Stimulated activated CD8-positive, alpha-beta memory T cell treated with anti-CD3 and anti-CD28 coated beads, Interleukin-7, amount 100 ng/mL, for 4 hours (primary cell): ENCODE results near the gene ANKS6.
A peak's percentile ranks its signal among the peaks of the same experiment; 100 is the strongest.

ENCODE experiments used
- DNase-seq, 2 donors: peaks; one replicate each; pipeline ENCODE4 v3.0.0-alpha.2; 2020; ENCODE audit warnings: low read depth in 2 of 2

The ANKS6 gene

DNA sequence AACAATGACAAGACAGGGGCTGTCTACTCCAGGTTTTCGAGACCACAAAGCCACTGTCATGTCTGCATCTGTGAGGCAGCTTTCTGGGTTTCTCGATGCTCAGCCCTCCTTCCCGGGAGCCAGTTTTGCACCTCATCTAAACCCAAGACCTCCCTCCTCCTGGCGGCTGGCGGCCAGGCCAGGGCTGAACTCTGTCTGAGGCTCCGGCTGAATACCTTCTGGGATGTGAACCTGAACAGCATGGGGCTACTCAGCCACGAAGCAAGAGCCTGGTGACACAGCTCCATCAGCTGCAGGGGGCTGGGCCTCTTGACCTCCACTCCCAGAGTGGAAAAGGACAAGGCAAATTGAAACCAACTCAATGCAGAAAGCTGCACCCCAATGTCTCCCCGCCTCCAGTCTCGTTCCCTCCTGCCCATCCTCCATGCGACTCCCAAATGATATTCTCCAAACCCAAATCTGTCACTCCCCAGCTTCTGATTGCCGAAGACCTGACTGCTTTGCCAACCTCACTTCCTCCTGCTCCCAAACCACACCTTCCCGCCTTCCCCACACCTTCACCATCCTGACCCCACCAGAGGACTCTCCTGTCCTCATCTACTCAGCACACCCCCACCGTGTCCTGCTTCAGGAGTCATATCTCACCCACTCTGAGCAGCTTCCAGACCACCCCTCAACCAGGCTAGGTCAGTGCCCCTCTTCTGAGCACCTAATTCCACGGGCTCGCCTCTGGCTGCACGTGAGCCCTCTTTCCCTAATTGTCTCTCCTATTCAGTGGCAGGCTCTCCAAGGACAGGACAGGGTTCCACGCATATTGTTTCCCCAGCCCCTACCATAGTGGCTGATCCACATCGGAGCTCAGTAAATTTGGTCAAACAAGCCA lies 4.5 kb downstream of the ANKS6 start:
- DNase-seq = no peak

GRCh38 chr9:98790842-98791607 lies 5.3 kb downstream of the ANKS6 start:
- DNase-seq = peak in 1 of 2 donors; percentile 28

DNA sequence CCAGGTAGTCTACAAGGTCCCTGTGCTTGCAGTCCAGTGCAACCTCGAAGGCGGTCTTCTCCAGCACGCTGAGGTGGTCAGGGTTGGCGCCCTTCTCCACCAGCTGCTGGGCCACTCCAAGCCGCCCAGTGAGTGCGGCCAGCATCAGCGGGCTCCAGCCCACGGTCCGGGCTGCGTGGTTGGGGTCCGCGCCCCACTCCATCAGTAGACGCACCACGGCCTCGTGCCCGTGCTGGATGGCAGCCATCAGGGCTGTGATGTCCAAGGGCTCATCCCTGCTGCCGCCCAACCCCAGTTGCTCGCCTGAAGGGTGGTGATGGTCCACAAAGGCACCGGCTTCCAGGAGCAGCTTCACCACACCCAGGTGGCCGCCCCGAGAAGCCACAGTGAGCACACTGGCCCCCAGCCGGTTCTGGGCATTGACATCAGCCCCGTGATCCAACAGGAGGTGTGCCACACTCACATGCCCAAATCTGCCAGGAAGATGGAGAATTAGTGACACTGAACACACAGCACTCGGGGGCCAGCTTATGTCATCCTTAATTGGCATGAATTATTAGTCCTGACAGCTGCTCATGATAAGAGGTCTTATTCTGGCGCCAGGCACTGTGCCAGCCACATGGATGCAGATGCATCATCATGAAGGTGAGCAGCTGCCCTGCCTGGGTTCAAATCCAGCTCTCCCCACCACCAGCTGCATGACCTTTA lies 6.1 kb downstream of the ANKS6 start:
- DNase-seq = no peak

GRCh38 chr9:98789483-98790133 lies 6.7 kb downstream of the ANKS6 start:
- no peak for DNase-seq

GRCh38 chr9:98787766-98788335 lies 8.5 kb downstream of the ANKS6 start:
- no peak for DNase-seq

- DNase-seq = no peak
These were observed 9.4 kb downstream of the ANKS6 start for GRCh38 chr9:98786750-98787510.

- no peak for DNase-seq
These were observed 11.2 kb downstream of the ANKS6 start for GRCh38 chr9:98784831-98785806.

- DNase-seq = no peak
These were observed 12.7 kb downstream of the ANKS6 start for GRCh38 chr9:98783518-98784226.

DNA sequence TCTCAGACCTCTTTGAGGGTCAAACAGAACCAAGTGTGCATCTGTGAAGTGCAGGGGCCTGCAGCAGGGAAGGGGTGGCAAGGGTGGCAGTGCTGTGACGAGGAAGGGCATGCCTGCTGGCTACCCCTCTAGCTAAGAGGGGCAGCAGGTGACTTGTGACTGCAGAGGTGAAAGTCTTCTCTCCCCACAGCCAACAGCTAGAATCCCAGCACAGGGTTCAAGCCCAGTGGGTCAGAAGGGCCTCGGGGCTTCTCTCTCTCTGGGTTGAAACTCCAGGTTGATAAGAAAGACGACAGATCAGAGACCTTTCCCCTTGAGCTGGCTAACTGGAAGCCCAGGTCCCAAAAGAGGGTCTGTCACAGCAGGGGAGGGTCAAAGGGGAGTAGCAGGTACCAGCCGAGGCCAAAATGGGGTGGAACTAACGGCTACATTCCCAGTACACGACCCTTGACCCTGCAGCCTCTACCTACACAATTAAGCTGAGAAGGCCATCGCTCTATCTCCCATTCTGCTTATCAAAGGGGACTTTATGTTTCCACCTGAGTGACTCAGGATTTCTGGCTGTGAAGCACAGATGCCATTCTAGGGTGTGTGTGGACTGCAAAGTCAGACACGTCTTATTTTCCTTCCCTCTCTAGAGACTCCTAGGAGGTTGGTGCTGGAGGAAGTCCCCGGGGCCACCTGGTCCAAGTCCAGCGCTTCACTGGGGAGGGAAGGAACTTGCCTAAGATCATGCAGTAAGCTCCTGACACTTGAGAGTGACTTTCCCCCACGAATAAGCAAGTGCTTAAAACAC lies 14.6 kb downstream of the ANKS6 start:
- no peak for DNase-seq

DNA sequence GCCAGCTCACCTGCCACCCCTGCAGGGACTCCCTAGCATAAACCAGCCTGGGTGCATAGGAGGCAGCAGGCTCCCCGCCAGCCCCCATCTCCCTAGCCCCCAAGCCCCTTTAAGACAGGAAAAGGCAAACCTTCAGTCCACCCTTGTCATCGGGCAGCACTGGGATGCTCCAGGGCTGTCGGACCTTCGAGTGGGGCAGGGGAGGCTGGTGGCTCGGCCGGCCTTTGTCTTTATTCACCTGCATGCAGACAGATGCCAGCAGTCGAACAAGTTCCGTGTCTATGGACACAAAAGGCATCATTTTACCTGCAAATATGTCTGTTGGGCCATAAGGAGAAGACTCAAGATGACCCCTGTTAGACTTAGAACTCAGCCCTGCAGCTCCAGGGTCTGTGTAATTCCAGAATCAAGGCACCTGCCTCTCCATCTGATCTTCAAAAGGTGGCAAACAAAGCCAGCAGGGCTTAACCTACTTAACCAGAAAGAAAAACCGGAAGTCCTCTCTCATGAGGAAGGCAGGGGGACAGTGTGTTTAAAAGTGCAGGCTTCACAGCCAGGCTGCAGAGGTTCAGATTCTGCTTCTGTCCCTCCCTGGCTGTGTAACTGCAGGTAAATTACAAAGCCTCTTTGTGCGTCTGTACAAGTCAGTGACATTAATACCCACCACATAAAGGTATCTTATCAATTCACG lies 16.2 kb downstream of the ANKS6 start:
- DNase-seq = no peak

- DNase-seq = no peak
These were observed 17.4 kb downstream of the ANKS6 start for GRCh38 chr9:98778711-98779530.

GRCh38 chr9:98778251-98778650 lies 18.1 kb downstream of the ANKS6 start:
- DNase-seq = no peak

DNA sequence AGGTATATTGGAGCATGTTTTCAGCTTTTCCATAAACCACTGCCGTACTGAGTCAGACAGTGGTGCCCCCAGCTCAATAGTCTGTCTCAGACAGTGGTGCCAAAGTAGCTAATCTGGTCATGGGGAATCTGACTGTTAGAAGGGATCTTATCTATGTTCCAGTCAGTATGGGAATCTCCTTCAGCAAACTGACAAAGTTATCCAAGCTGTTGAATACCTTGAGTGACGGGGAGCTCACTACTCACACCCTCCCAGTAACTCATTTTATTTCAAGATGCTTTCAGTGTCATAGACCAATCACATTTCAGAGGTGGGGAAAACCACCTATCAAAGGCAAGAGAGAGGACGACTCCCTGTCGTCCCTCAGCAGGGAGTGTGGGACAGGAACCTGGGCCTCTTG lies 18.7 kb downstream of the ANKS6 start:
- DNase-seq = no peak

GRCh38 chr9:98775831-98776441 lies 20.4 kb downstream of the ANKS6 start:
- no peak for DNase-seq

- DNase-seq = no peak
These were observed 21.6 kb downstream of the ANKS6 start for GRCh38 chr9:98774746-98775145.

GRCh38 chr9:98773721-98774120 lies 22.6 kb downstream of the ANKS6 start:
- no peak for DNase-seq
